ENCODE measurements around the gene MRPS9.
A peak's percentile ranks its signal among the peaks of the same experiment; 100 is the strongest.

MRPS9 gene

GRCh38 chr2:105113616-105114291 lies 75.9 kb downstream of the MRPS9 start:
- DNase-seq (ENCODE audit: insufficient read length, low spot score) (no peak), FAIRE-seq (no peak)
- TF ChIP-seq POU2F2 (IDR thresholded peaks at IDR 0.05; ENCODE audit: low read depth, low read length), result no peak
- no peak for TF ChIP-seq TAF1 (IDR thresholded peaks at IDR 0.05; ENCODE audit: low read depth, low read length)
- no peak for TF ChIP-seq POLR2A (IDR thresholded peaks at IDR 0.05; ENCODE audit: low read depth, low read length)
- no peak for TF ChIP-seq PAX5 (IDR thresholded peaks at IDR 0.05; ENCODE audit: insufficient read depth, low read length, severe bottlenecking)
- TF ChIP-seq POLR2AphosphoS5 (IDR thresholded peaks at IDR 0.05; ENCODE audit: low read depth, low read length), result no peak
- TF ChIP-seq SPI1 (IDR thresholded peaks at IDR 0.05; ENCODE audit: low read depth, low read length), result no peak

GRCh38 chr2:105114551-105114950 lies 76.7 kb downstream of the MRPS9 start:
- peak; percentile 9 for FAIRE-seq

GRCh38 chr2:105116348-105116747 lies 78.5 kb downstream of the MRPS9 start:
- FAIRE-seq, result no peak
- no peak for TF ChIP-seq PAX5 (IDR thresholded peaks at IDR 0.05; ENCODE audit: insufficient read depth, low read length, severe bottlenecking)
- no peak for TF ChIP-seq POLR2AphosphoS5 (IDR thresholded peaks at IDR 0.05; ENCODE audit: low read depth, low read length)
- no peak for TF ChIP-seq POU2F2 (IDR thresholded peaks at IDR 0.05; ENCODE audit: low read depth, low read length)
- no peak for TF ChIP-seq SPI1 (IDR thresholded peaks at IDR 0.05; ENCODE audit: low read depth, low read length)
- no peak for TF ChIP-seq TAF1 (IDR thresholded peaks at IDR 0.05; ENCODE audit: low read depth, low read length)
- no peak for TF ChIP-seq POLR2A (IDR thresholded peaks at IDR 0.05; ENCODE audit: low read depth, low read length)
- DNase-seq (ENCODE audit: insufficient read length, low spot score), result no peak

More at GRCh38 chr2:105114551-105114950, 76.7 kb downstream of the MRPS9 start:
- no peak for DNase-seq (ENCODE audit: insufficient read length, low spot score)
- TF ChIP-seq POLR2A (IDR thresholded peaks at IDR 0.05; ENCODE audit: low read depth, low read length), result no peak
- no peak for TF ChIP-seq SPI1 (IDR thresholded peaks at IDR 0.05; ENCODE audit: low read depth, low read length)
- no peak for TF ChIP-seq POLR2AphosphoS5 (IDR thresholded peaks at IDR 0.05; ENCODE audit: low read depth, low read length)
- TF ChIP-seq PAX5 (IDR thresholded peaks at IDR 0.05; ENCODE audit: insufficient read depth, low read length, severe bottlenecking), result no peak
- no peak for TF ChIP-seq POU2F2 (IDR thresholded peaks at IDR 0.05; ENCODE audit: low read depth, low read length)
- TF ChIP-seq TAF1 (IDR thresholded peaks at IDR 0.05; ENCODE audit: low read depth, low read length), result no peak

DNA sequence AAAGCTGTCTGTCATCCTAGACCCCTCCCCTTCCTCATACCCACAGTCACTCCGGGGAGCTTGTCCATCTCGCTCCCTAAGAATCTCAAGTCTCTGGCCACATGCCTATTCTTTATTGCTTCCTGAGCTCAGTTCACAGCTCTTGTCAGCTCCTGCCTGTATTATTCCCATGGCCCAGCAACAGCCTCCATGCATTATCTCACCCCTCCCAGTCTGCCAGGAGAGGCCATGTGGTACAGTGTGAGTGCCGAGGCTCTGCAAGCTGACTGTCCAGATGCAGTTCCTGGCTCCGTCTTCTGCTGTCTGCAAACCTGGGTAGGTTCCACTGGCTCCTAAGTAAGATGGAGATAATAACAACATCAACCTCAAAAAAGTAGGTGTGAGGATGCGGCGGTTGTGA lies 79.7 kb downstream of the MRPS9 start:
- FAIRE-seq (no peak), DNase-seq (ENCODE audit: insufficient read length, low spot score) (no peak)
- no peak for TF ChIP-seq SPI1 (IDR thresholded peaks at IDR 0.05; ENCODE audit: low read depth, low read length)
- no peak for TF ChIP-seq POLR2AphosphoS5 (IDR thresholded peaks at IDR 0.05; ENCODE audit: low read depth, low read length)
- TF ChIP-seq PAX5 (IDR thresholded peaks at IDR 0.05; ENCODE audit: insufficient read depth, low read length, severe bottlenecking), result no peak
- TF ChIP-seq TAF1 (IDR thresholded peaks at IDR 0.05; ENCODE audit: low read depth, low read length), result no peak
- TF ChIP-seq POLR2A (IDR thresholded peaks at IDR 0.05; ENCODE audit: low read depth, low read length), result no peak
- no peak for TF ChIP-seq POU2F2 (IDR thresholded peaks at IDR 0.05; ENCODE audit: low read depth, low read length)

DNA sequence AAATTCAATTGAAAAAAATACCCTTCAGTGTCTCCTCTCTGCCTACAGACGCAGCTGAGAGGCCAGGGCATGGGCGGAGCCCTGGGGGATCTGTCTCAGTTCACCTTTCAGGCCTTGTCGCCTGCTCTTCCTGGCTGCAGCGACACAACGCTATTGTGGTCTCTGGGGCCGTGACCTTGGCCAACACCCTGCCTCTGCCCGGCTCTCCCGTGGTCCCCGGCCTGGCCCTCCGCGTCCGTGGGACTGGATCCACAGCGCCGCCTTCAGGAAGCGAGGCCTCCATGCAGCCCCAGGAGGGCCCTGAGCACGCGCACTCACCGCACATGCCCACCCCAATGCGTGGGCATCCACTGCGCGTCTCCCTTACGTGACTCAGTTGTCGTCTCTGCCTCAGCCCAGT lies 81.1 kb downstream of the MRPS9 start:
- FAIRE-seq, result no peak

DNA sequence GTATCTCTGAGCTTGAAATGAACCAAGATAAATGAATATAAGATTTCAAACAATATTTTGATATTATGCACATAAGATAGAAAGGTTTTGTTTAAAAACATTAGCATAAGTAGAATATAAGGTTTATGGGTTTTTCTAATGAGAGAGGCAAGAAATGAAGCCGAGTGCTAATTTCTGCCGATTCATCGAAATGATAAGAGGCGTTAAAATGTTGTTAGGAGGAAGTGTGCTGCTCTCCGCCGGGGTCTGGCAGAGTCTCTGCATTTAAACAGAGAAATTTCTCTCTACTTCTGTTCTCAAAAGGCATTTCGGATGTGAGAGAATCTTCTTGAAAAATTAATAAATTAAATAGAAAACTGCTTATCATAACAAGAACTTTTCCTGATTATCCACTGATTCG lies 83.6 kb downstream of the MRPS9 start:
- FAIRE-seq, result no peak
- no peak for DNase-seq (ENCODE audit: insufficient read length, low spot score)
- TF ChIP-seq PAX5 (IDR thresholded peaks at IDR 0.05; ENCODE audit: insufficient read depth, low read length, severe bottlenecking) (no peak), POLR2A (IDR thresholded peaks at IDR 0.05; ENCODE audit: low read depth, low read length) (no peak), SPI1 (IDR thresholded peaks at IDR 0.05; ENCODE audit: low read depth, low read length) (no peak), TAF1 (IDR thresholded peaks at IDR 0.05; ENCODE audit: low read depth, low read length) (no peak), POLR2AphosphoS5 (IDR thresholded peaks at IDR 0.05; ENCODE audit: low read depth, low read length) (no peak), POU2F2 (IDR thresholded peaks at IDR 0.05; ENCODE audit: low read depth, low read length) (no peak)

More for the DNA sequence above, 81.1 kb downstream of the MRPS9 start:
- TF ChIP-seq SPI1 (IDR thresholded peaks at IDR 0.05; ENCODE audit: low read depth, low read length) (no peak), POLR2A (IDR thresholded peaks at IDR 0.05; ENCODE audit: low read depth, low read length) (no peak), PAX5 (IDR thresholded peaks at IDR 0.05; ENCODE audit: insufficient read depth, low read length, severe bottlenecking) (no peak), TAF1 (IDR thresholded peaks at IDR 0.05; ENCODE audit: low read depth, low read length) (no peak)
- DNase-seq (ENCODE audit: insufficient read length, low spot score), result no peak

GRCh38 chr2:105125428-105125827 lies 87.6 kb downstream of the MRPS9 start:
- DNase-seq (ENCODE audit: insufficient read length, low spot score) (no peak), FAIRE-seq (no peak)
- TF ChIP-seq POLR2AphosphoS5 (IDR thresholded peaks at IDR 0.05; ENCODE audit: low read depth, low read length), result no peak
- no peak for TF ChIP-seq TAF1 (IDR thresholded peaks at IDR 0.05; ENCODE audit: low read depth, low read length)
- no peak for TF ChIP-seq POU2F2 (IDR thresholded peaks at IDR 0.05; ENCODE audit: low read depth, low read length)
- TF ChIP-seq SPI1 (IDR thresholded peaks at IDR 0.05; ENCODE audit: low read depth, low read length), result no peak
- TF ChIP-seq POLR2A (IDR thresholded peaks at IDR 0.05; ENCODE audit: low read depth, low read length), result no peak
- no peak for TF ChIP-seq PAX5 (IDR thresholded peaks at IDR 0.05; ENCODE audit: insufficient read depth, low read length, severe bottlenecking)

DNA sequence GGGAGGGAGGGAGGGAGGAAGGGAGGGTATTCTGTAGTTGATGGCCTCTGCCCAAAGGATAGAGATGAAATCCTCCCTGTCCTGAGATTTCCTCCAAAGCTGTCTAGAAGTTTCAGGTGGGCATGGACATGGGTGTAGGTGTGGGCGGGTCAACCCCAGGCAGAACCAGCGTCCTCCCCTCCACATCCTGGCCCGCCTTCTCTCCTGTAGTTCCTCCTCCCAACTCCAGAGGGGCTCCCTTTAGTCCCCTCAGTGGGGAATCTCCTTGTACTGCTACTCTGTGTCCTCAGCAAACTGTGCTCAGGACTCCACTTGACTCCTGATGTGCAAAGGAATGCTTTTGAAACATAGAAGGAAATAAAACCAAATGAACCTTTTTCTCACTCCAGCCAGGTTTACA lies 88.1 kb downstream of the MRPS9 start:
- TF ChIP-seq PAX5 (IDR thresholded peaks at IDR 0.05; ENCODE audit: insufficient read depth, low read length, severe bottlenecking) (no peak), SPI1 (IDR thresholded peaks at IDR 0.05; ENCODE audit: low read depth, low read length) (no peak), POLR2A (IDR thresholded peaks at IDR 0.05; ENCODE audit: low read depth, low read length) (no peak), TAF1 (IDR thresholded peaks at IDR 0.05; ENCODE audit: low read depth, low read length) (no peak), POLR2AphosphoS5 (IDR thresholded peaks at IDR 0.05; ENCODE audit: low read depth, low read length) (no peak), POU2F2 (IDR thresholded peaks at IDR 0.05; ENCODE audit: low read depth, low read length) (no peak)
- DNase-seq (ENCODE audit: insufficient read length, low spot score) (no peak), FAIRE-seq (no peak)

GRCh38 chr2:105126336-105126735 lies 88.5 kb downstream of the MRPS9 start:
- no peak for TF ChIP-seq SPI1 (IDR thresholded peaks at IDR 0.05; ENCODE audit: low read depth, low read length)
- TF ChIP-seq POLR2A (IDR thresholded peaks at IDR 0.05; ENCODE audit: low read depth, low read length), result no peak
- no peak for TF ChIP-seq TAF1 (IDR thresholded peaks at IDR 0.05; ENCODE audit: low read depth, low read length)
- no peak for TF ChIP-seq PAX5 (IDR thresholded peaks at IDR 0.05; ENCODE audit: insufficient read depth, low read length, severe bottlenecking)
- TF ChIP-seq POU2F2 (IDR thresholded peaks at IDR 0.05; ENCODE audit: low read depth, low read length), result no peak
- TF ChIP-seq POLR2AphosphoS5 (IDR thresholded peaks at IDR 0.05; ENCODE audit: low read depth, low read length), result no peak
- FAIRE-seq, result no peak
- no peak for DNase-seq (ENCODE audit: insufficient read length, low spot score)

Data from GM12891 (cell line).